ENCODE data around the gene TNP2. TPM values are rescaled to one million over a fixed set of nuclear protein-coding genes. Genes with fewer than 3 reads are reported as not detected.

The TNP2 gene
- total RNA-seq = not detected in 2 replicates

DNA sequence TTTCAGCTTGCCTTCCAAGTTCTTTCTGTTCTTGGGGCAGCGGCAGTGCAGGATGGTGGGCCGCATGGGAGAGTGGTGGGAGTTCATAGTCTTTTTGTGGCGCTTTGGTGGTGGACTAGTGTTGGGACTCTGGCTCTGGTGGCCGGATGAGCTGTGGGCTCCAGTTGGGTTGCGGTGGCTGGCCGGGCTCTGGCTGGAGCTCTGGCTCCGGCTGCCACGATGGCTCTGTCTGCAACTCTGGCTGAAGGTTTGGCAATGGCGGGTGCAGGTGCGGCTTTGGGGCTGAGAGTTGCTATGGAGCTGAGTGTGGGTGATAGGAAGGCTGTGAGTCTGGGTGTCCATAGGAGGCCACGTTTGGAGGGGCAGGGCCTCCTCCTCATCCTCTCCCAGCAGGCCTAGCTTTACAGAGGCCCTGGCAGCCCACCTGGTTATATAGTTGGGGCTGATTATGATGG is at the start of gene TNP2:
TSS of gene TNP2 (minus strand) at position 405 of the 455 bp plus-strand sequence. CDS start at position 342, 63 bp downstream.

DNA sequence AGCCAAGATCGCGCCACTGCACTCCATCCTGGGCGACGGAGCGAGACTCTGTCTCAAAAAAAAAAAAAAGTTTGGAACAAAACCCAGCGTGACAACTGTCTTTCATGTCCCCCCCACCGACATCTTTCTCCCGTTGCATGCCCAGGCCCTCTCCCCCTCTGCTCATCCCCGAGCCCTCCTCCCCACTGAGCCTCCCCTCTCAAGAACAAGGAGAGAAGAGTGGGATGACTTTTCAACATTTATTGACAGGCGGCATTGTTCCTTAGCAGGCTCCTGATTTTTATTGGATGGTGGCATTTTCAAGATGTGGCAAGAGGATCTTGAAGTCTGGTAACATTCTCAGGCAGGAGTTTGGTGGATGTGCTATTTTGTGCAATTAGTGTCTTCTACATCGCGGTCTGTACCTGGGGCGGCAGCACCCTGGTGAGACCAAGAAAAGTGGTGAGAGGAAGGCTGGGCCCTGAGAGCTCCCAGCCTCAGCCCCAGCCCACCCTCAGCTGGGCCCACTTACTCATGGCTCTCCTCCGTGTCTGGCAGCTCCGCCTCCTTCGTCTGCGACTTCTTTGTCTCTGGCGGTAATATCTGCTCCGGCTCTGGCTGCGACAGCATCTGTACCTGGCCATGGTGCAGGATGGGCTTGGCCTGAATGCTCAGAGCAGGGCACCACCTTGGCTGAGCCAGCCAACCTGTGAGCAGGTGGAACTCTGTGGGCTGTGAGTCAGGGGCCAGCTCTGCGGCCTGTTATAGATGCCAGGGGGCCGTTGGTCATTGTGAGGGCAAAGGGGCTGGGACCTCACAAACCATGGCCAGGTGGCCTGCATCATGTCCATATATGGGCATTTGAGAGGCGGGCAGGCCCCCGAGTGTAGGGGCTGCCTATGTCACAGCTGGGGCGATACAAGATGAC is 11.7 kb upstream of the TNP2 start, which contains the start of gene PRM1:
TSS of gene PRM1 (minus strand) at position 715 of the 907 bp plus-strand sequence. CDS start at position 623, 92 bp downstream.

DNA sequence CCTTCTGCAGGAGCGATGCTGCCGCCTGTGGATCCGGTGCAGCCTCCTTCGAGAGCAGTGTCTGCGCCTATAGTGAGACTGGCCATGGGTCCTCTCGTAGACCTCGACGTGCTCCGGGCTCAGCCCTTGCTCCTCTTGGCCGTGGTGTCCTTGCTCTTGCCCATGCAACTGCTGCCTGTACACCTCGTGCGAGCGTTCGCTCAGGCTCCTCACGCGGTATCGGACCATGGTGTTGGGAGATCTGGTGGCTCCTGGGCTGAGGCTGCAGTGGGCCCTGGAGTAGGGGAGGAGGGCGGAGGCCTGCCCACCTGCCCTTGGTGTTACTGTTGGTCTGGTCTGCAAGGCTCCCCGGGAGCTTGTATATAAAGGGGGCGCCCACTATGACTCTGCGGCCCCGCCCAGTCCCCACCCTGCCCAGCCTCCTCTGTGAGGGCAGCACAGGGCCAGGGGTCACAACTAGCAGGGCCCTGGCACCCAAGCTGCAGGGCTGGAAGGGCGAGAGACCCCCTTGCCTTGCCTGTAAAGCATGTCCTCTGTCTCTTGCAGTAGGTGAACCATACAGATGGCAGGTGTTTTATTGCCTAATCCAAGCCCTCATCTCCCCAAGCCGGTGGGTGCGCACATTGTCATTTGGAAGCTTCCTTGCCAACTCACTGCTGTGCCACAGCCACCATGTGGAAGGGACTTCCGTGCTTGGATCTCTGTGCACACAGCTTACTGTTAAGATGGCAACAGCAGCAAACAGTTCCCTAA is 7.2 kb upstream of the TNP2 start, which contains the start of gene PRM2:
TSS of gene PRM2 (minus strand) at position 338 of the 753 bp plus-strand sequence. CDS start at position 228, 110 bp downstream.

DNA sequence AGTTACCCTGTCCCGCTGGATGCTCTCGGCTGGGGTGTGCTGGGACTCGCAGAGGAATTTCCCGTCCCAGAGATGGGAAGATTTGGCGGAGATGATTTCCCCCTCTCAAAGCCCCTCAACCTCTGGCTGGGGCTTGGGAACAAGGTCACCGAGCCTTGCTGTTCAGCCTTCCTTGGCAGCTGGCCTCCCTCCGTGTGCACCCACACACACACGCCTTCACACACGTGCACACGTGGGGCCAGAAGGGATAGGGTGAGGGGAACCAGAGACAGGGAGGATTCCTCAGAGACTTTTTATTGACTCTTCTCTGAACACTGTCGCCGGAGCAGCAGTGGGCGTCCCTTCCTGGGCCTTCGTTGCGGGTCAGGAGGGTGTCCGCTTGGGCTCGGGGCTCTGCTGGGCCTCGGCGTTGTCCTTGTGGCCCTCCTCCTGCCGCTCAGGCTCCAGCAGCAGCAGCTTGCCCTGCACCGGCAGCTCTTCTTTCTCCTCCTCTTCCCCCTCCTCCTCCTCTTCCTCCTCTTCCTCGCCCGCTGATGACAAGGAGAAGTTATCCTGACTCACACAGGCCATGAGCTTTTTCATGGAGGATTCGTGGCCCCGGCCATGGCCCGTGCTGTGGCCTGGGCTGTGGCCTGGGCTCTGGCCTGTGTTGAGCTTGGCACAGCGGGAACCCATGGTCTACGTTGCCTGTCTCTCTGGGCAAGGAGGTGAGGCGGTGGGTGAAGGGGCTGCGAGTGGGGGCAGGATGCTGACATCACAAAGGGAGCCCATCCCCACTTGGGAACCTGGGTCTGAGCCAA is 4.0 kb upstream of the TNP2 start, which contains the start of gene PRM3:
TSS of gene PRM3 (minus strand) at position 709 of the 800 bp plus-strand sequence. CDS start at position 675, 34 bp downstream.

DNA sequence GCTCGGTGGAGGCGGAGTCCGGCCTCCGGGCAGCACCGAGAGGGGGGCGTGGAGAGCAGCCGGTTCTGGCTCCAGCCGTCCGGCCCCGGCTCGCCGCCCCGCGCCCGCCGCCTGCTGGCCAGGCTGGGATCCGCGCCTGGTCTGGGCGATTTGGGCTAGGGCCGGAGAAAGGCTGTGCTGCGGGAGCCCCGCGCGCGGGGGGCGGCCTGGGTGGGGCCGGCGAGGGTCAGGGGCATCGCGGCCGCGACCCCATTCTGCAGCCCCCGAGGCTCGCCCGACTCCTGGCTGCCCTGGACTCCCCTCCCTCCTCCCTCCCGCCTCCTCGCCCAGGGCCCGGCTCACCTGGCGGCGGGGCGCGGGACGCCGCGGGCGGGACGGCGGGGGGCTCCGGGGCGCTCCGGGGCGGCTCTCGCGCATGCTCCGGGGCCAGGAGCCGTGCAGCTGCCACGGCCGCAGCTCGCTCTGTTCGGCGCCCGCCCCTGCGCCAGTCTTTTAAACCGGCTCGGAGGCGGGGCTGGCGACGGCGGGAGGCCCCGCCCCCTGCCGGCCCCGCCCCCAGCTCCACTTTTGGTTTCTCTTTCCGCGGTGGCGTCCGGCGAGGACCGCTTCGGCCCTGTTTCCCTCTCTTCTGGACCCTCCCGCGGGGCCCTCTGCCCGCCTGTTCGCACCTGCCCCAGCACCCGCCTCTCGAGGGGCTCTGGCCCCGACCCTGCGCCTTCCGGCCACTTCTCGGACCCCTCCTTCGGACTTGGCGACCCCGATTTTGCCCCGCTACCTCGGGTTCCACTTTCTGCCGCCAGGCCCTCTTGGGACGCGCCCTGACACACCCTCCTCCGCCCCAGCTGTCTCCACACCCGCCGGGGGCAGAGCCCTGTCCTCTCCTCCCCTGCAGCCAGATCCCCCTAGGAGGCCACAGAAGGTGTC is 13.1 kb downstream of the TNP2 start, which contains the start of gene SOCS1:
TSS of gene SOCS1 (minus strand) at position 468 of the 924 bp plus-strand sequence. CDS start 726 bp downstream, outside the sequence.

Other genes with a start within 250 kb of the TNP2 start
- 0.54 and 10.5 TPM in 2 replicates for gene SOCS1, start 13.1 kb downstream of the TNP2 start, total RNA-seq
- gene PRM3, start 4.3 kb upstream of the TNP2 start, total RNA-seq = not detected in 2 replicates
- not detected in 2 replicates for gene PRM2, start 7.2 kb upstream of the TNP2 start, total RNA-seq
- not detected in 2 replicates for gene PRM1, start 12.0 kb upstream of the TNP2 start, total RNA-seq
- gene RMI2, start 76.1 kb upstream of the TNP2 start, total RNA-seq = 3.4 and 9.4 TPM in 2 replicates

Data from cardiac atrium fibroblast (primary cell).